Activated B cell treated with CpG ODN at 0.5 μM for 24 hours (primary cell): ENCODE data around the gene CORO7. TPM values are rescaled to one million over a fixed set of nuclear protein-coding genes. Genes with fewer than 3 reads are reported as not detected.

ENCODE experiments used
- ATAC-seq: fragments of 200-7000 bp; cut with Tn5 transposase; one replicate; pipeline ENCODE4 v1.10.0; 2021; ENCODE audit warnings: low read depth, mild to moderate bottlenecking, moderate library complexity
- CTCF ChIA-PET: fragments of 350-600 bp; sonication (Branson Sonifier 250); formaldehyde crosslinking; loops from one replicate; lab custom pipeline; 2021; ENCODE audit warnings: antibody characterized with exemption; lab: Charles Lee
- POLR2A ChIA-PET: fragments of 350-600 bp; sonication (Branson Sonifier 250); formaldehyde crosslinking; loops from one replicate; lab custom pipeline; 2021; ENCODE audit warnings: antibody characterized with exemption; lab: Charles Lee
- DNase-seq: peaks from one replicate; pipeline ENCODE4 v3.0.0; 2022
- H3K27ac Mint-ChIP-seq: one replicate; pipeline ENCODE4 v1.8.0; 2020; ENCODE audit warnings: mixed read lengths
- H3K27me3 Mint-ChIP-seq: one replicate; pipeline ENCODE4 v1.8.0; 2021; ENCODE audit warnings: mixed read lengths
- H3K36me3 Mint-ChIP-seq: one replicate; pipeline ENCODE4 v1.8.0; 2021; ENCODE audit warnings: low read depth, mixed read lengths
- H3K4me1 Mint-ChIP-seq: one replicate; pipeline ENCODE4 v1.8.0; 2021; ENCODE audit warnings: mixed read lengths
- H3K4me3 Mint-ChIP-seq: one replicate; pipeline ENCODE4 v1.8.0; 2020; ENCODE audit warnings: mild to moderate bottlenecking, mixed read lengths
- H3K9me3 Mint-ChIP-seq: one replicate; pipeline ENCODE4 v1.8.0; 2020; ENCODE audit warnings: mixed read lengths
- CTCF ChIP-seq: fragments of 200-600 bp; IDR thresholded peaks from one replicate; pipeline ENCODE4 v1.8.0; 2022; ENCODE audit warnings: antibody characterized with exemption, mild to moderate bottlenecking
- intact Hi-C: fragments of 100-400 bp; cut with micrococcal nuclease; formaldehyde crosslinking; loops from one replicate; pipeline ENCODE4 v1.15.1; 2024
- total RNA-seq: library from RNA; stranded (reverse); gene quantifications from 2 replicates; pipeline ENCODE4 v1.2.3, GENCODE V29; 2022

The CORO7 gene
- total RNA-seq, 1 donor from 2014 or later = 86.6 TPM

GRCh38 chr16:4339455-4339854 is 76.9 kb downstream of the CORO7 start:
- Mint-ChIP-seq H3K9me3 (no peaks in the 10 kb centered on the region), H3K36me3 (peaks cover 13% of the 10 kb centered on the region), H3K27me3 (no peaks in the 10 kb centered on the region), H3K27ac (no peak overlapping the region), H3K4me1 (no peaks in the 10 kb centered on the region), H3K4me3 (no peak overlapping the region)
- DNase-seq = no peak
- intact Hi-C loops = no loop called here
- TF ChIP-seq CTCF = no peak
- no peak for ATAC-seq
- ChIA-PET POLR2A (no interaction called here), CTCF (interaction anchor here (1.8 kb wide), 1 partner anchor 10 kb away, joined by 4 read pairs; no protein-coding TSS in a partner anchor)

GRCh38 chr16:4338712-4339299 is 77.6 kb downstream of the CORO7 start:
- Mint-ChIP-seq H3K4me3 (no peak overlapping the region), H3K4me1 (no peaks in the 10 kb centered on the region), H3K9me3 (no peaks in the 10 kb centered on the region), H3K27ac (no peak overlapping the region), H3K36me3 (peaks cover 13% of the 10 kb centered on the region), H3K27me3 (no peaks in the 10 kb centered on the region)
- CTCF ChIA-PET = interaction anchor here (1.8 kb wide), 1 partner anchor 9 kb away, joined by 4 read pairs; no protein-coding TSS in a partner anchor
- ATAC-seq = no peak
- DNase-seq = no peak
- intact Hi-C loops = no loop called here
- TF ChIP-seq CTCF = no peak
- POLR2A ChIA-PET = no interaction called here

GRCh38 chr16:4338125-4338582 is 78.2 kb downstream of the CORO7 start:
- intact Hi-C loops = no loop called here
- Mint-ChIP-seq H3K27ac (no peak overlapping the region), H3K36me3 (peaks cover 13% of the 10 kb centered on the region), H3K9me3 (no peaks in the 10 kb centered on the region), H3K4me3 (no peak overlapping the region), H3K4me1 (no peaks in the 10 kb centered on the region), H3K27me3 (no peaks in the 10 kb centered on the region)
- no peak for TF ChIP-seq CTCF
- ChIA-PET CTCF (interaction anchor here (1.3 to 1.8 kb wide), 2 partner anchors 8 to 84 kb away, joined by 4 read pairs; no protein-coding TSS in a partner anchor), POLR2A (no interaction called here)
- ATAC-seq (no peak), DNase-seq (no peak)

- CTCF ChIA-PET = interaction anchor here (1.3 kb wide), 1 partner anchor 84 kb away, joined by 4 read pairs; no protein-coding TSS in a partner anchor
- DNase-seq (no peak), ATAC-seq (no peak)
- Mint-ChIP-seq H3K36me3 (peaks cover 13% of the 10 kb centered on the region), H3K9me3 (no peaks in the 10 kb centered on the region), H3K4me3 (no peak overlapping the region), H3K27ac (no peak overlapping the region), H3K27me3 (no peaks in the 10 kb centered on the region), H3K4me1 (no peaks in the 10 kb centered on the region)
- POLR2A ChIA-PET = no interaction called here
- TF ChIP-seq CTCF = no peak
- intact Hi-C loops = no loop called here
Measured at GRCh38 chr16:4337540-4338088, 78.8 kb downstream of the CORO7 start.

GRCh38 chr16:4336701-4337539 is 79.5 kb downstream of the CORO7 start:
- Mint-ChIP-seq H3K4me1 (no peaks in the 10 kb centered on the region), H3K27ac (no peak overlapping the region), H3K27me3 (no peaks in the 10 kb centered on the region), H3K36me3 (peaks cover 13% of the 10 kb centered on the region), H3K9me3 (no peaks in the 10 kb centered on the region), H3K4me3 (no peak overlapping the region)
- TF ChIP-seq CTCF = no peak
- DNase-seq (no peak), ATAC-seq (no peak)
- ChIA-PET CTCF (interaction anchor here (1.0 to 1.3 kb wide), 2 partner anchors 14 to 83 kb away, joined by 3 to 4 read pairs; no protein-coding TSS in a partner anchor), POLR2A (no interaction called here)
- intact Hi-C loops = no loop called here
